GM23338 (cell line): ENCODE results near the gene MCRIP1. TPM values are rescaled to one million over a fixed set of nuclear protein-coding genes. Genes with fewer than 3 reads are reported as not detected.

Experiments
- ETS1 ChIP-seq: IDR thresholded peaks from 2 replicates; pipeline ENCODE4 v1.6.1; 2016; ENCODE audit warnings: antibody characterized with exemption
- JUNB ChIP-seq: IDR thresholded peaks from one replicate; pipeline ENCODE4 v1.6.1; 2016; ENCODE audit warnings: antibody characterized with exemption; ENCODE audit not compliant: unreplicated experiment
- NANOG ChIP-seq: IDR thresholded peaks from 2 replicates; pipeline ENCODE4 v1.6.1; 2016; ENCODE audit warnings: antibody characterized with exemption, borderline replicate concordance
- POLR2AphosphoS5 ChIP-seq: IDR thresholded peaks from 2 replicates; pipeline ENCODE4 v1.6.1; 2016; ENCODE audit warnings: antibody characterized with exemption, low read depth
- STAT1 ChIP-seq: IDR thresholded peaks from one replicate; pipeline ENCODE4 v1.6.1; 2016; ENCODE audit warnings: antibody characterized with exemption; ENCODE audit not compliant: unreplicated experiment
- ZNF114 ChIP-seq: fragments of 250-450 bp; sonication (Bioruptor Pico); IDR thresholded peaks from 2 replicates; pipeline ENCODE4 v1.5.0; 2020; ENCODE audit warnings: mild to moderate bottlenecking, moderate library complexity
- ZNF331 ChIP-seq: fragments of 250-450 bp; sonication (Bioruptor Pico); IDR thresholded peaks from 2 replicates; pipeline ENCODE4 v1.5.0; 2020; ENCODE audit warnings: low read depth, mild to moderate bottlenecking, moderate library complexity
- ZNF462 ChIP-seq: fragments of 250-450 bp; sonication (Bioruptor Pico); IDR thresholded peaks from 2 replicates; pipeline ENCODE4 v1.5.0; 2020; ENCODE audit warnings: mild to moderate bottlenecking, moderate library complexity
- polyA plus RNA-seq: library from polyadenylated mRNA; unstranded; fragments of >200 nt; fragmentation: Nextera tagmentation; extraction: Ambion mirVana; gene quantifications from 2 replicates; pipeline ENCODE4 v1.2.1, GENCODE V29; 2016
- total RNA-seq: library from RNA; depleted of rRNA; stranded (reverse); fragments of >200 nt; shearing (Covaris generic); gene quantifications from 2 replicates; pipeline ENCODE4 v1.2.3, GENCODE V29; 2014

MCRIP1 gene
- total and polyA plus RNA-seq, 2 experiments from 2014 or later = 85.2 to 101 TPM

- TF ChIP-seq ZNF462 (CRISPR knock-in tag) (no peak), ETS1 (peak; percentile 66), ZNF114 (peak; percentile 100), JUNB (no peak), NANOG (no peak), POLR2AphosphoS5 (peak; percentile 97), ZNF331 (0 out of 2 replicates have a peak, but pooled peaks have one; percentile 42), STAT1 (no peak)
Measured at GRCh38 chr17:81860756-81861568, 27.9 kb upstream of the MCRIP1 start (continued).
